Stimulated activated CD8-positive, alpha-beta memory T cell treated with anti-CD3 and anti-CD28 coated beads, Interleukin-2, amount 100 ng/mL, for 48 hours (primary cell): ENCODE results near the gene CTDNEP1.

Experiments
- DNase-seq, 2 donors: peaks; one replicate each; pipeline ENCODE4 v3.0.0-alpha.2; 2020; ENCODE audit warnings: low read depth in 2 of 2

The CTDNEP1 gene

GRCh38 chr17:7251661-7252175 is at the start of gene CTDNEP1:
Gene CTDNEP1 (minus strand): TSS chr17:7251734. CDS start chr17:7251296, 438 bp downstream.
- DNase-seq, result peak; percentile 96 to 98

DNA sequence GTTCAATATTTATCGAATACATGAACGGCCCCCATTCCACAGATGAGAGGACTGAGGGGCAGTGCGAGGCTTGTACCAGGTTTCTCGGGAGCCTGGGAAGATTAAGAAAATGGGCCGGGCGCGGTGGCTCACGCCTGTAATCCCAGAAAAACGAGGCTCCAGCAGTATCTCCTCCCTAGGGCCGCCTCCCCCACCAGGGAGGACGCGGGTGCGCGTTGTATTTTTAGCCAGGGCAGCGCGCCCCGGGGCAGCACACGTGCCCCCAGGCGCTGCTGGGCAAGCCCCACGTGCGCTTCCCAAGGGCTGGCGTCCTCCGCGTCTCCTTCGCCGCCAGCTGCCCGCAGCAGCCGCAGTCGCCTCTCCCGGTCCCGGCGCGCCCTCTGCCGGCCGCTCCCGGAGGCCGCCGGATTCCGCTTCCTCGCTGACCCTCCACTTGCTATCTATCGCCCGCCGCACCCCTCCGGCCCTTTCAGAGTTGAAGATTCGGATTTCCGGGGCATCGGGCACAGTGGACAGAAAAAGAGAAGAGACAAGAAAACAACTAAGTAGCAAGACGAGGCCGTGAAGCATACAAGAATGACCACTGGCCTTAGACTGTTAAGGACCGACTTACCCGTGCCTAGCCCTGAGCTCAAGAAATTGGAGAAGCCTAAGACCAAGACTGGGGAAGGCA is 44.8 kb upstream of the CTDNEP1 start:
- DNase-seq, result peak; percentile 70 to 73

DNA sequence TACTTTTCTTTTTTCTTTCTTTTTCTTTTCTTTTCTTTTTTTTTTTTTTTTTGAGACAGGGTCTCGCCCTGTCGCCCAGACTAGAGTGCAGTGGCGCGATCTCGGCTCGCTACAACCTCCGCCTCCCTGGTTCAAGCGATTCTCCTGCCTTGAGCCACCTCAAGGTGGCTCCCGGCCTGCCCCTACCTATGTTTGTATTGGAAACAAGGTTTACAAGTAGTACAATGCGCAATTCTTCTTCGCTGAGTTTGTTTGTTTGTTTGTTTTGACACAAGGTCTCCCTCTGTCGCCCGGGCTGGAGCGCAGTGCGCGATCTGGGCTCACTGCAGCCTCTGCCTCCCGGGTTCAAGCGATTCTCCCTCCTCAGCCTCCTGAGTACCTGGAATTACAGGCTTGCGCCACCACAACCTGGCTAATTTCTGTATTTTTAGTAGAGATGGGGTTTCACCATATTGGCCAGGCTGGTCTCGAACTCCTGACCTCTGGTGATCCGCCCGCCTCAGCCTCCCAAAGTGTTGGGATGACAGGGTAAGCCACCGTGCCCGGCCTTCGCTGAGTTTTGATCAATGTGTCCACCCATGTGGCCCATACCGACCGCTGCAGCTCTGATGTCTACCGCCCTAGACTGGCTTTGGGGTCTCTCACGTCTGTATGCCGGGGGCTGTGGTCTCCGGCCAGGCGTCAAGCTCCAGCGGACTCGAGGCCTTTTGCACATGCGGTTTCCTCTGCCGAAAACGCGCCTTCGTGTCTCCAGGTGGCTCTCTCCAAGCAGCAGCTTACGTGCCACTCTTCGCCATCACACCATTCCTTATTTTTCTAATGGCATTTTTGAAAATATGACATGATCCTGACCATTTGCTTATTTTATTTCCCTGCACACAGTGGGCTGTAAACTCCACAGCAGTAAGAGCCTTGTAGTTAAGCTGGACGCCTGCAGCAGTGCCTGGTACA is 44.0 kb upstream of the CTDNEP1 start:
- DNase-seq, result no peak

DNA sequence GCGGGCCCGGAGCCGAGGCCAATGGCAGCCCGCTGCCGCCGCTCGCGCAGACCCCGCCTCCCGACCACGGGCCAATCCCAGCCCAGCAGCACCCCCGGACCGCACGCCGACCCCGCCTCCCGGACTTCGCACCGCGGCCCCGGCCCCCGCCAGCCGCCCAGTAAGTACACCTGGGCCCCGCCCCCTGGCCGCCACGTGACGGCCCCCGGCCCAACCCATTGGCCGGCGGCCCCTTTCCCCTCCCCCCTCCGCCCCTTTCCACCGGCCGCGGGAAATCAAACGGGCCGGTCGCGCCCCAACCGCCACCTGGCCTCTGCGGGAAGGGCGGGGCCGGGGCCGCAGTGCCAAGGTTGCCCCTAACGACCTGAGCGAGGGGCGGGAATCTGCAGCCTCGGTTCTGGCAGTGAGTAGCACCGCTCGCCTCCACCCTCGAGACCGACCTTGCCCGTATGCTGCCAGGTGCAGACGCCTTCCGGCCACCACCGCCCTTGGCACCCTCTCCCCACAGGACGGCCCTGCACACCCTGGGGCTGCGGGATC is 43.1 kb upstream of the CTDNEP1 start, which contains the start of gene YBX2:
Gene YBX2 (minus strand): TSS at position 26 of the 540 bp plus-strand sequence. CDS start 139 bp downstream, outside the sequence.
- peak; percentile 72 to 79 for DNase-seq

- peak in 1 of 2 donors; percentile 15 for DNase-seq
Measured at GRCh38 chr17:7293816-7294613, 42.5 kb upstream of the CTDNEP1 start.

DNA sequence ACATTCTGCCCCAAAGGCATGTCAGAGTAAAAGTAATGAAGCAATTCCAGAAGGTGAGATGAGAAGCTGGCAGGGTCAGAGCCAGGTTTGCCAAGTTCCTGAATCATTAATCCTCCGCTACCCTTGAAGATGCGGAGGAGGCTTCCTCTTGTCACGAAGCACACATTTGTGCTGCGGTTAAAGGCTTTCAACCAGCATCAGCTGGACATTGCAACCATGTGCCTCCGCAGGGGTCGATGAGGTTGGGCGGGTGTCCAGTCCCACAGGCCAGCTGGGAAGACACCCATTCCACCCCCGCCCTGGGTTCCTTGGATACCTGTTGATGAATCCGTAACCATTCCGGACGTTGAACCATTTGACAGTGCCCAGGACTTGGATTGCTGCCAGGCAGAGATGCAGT is 41.6 kb upstream of the CTDNEP1 start:
- DNase-seq, result no peak

DNA sequence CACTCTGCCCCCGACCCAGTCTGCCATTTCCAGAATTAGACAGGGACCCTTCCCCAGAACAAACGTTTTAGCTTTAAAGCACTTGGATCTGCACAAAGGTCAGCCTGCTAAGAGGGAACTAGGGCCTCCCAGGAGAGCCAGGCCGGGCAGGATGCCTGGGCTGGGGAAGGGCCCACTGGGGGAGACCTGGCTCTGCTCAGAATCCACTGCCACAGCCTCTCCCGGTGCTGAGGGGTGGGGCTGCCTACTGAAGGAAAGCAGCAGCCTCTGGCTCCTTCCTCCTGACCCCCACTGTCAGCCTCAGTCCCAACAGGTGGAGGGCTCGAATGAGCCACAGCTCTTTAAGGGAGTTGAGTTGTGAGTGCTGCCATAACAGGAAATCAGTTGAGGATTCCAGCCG is 41.2 kb upstream of the CTDNEP1 start:
- DNase-seq, result no peak

- no peak for DNase-seq
Measured at GRCh38 chr17:7292194-7292593, 40.7 kb upstream of the CTDNEP1 start.

- no peak for DNase-seq
Measured at GRCh38 chr17:7290685-7291084, 39.2 kb upstream of the CTDNEP1 start.

- no peak for DNase-seq
Measured at GRCh38 chr17:7290166-7290565, 38.6 kb upstream of the CTDNEP1 start.

GRCh38 chr17:7289256-7290032 is 37.9 kb upstream of the CTDNEP1 start:
- no peak for DNase-seq

DNA sequence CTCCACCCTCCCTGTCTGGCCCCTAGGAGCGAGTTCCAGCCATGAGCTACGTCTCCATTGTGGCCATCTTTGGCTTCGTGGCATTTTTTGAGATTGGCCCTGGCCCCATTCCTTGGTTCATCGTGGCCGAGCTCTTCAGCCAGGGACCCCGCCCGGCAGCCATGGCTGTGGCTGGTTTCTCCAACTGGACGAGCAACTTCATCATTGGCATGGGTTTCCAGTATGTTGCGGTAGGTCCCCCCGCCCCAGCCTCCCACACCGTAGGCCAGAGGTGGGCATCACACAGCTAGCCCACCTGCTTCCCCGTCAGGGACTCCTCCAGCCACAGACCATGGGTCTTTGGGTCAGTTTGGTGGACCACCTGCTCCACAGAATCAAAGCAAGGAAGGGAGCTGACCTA is 34.1 kb upstream of the CTDNEP1 start:
- no peak for DNase-seq

- DNase-seq, result no peak
Measured at GRCh38 chr17:7284911-7285310, 33.4 kb upstream of the CTDNEP1 start.

GRCh38 chr17:7283471-7284216 is 32.1 kb upstream of the CTDNEP1 start:
- no peak for DNase-seq

- DNase-seq, result no peak
Measured at GRCh38 chr17:7282752-7283321, 31.3 kb upstream of the CTDNEP1 start.

DNA sequence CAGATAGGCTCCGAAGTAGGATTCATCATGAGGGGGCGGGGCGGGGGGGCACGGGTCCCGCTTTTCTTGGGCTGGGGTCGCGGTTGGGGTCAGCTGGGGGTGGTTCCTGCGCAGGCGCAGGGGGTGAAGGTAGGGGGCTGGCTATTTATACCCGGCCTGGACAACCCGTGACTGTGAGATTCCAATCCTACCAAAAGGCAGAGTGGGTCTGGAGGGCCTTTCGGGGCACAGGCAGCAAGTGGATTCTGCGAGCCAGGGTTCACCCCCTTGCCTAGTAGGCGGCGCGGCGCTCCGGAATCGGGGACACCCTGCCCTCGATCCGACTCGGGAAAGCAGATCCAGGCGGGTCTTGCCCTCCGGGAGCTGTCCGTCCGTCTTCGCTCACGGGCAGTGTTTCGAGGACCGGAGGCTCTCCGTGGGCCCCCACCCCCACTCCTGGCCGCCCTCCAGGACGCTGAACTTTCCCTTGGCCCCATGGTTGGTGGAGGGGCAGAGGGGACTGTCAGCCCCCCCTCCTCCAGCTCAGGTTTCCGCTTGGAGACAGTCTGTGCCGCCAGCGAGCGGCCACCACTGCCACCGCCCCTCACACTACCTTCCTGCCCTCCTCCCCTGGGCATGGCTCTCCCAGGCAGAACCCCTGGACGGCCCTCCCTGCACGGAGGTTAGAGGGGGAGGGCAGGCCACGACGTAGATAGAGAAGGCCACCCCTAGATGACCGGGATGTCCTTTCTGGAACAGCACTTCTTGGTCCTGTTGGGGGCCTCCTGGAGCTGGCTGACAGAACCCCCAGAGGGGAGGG is 30.6 kb upstream of the CTDNEP1 start:
- DNase-seq, result no peak

DNA sequence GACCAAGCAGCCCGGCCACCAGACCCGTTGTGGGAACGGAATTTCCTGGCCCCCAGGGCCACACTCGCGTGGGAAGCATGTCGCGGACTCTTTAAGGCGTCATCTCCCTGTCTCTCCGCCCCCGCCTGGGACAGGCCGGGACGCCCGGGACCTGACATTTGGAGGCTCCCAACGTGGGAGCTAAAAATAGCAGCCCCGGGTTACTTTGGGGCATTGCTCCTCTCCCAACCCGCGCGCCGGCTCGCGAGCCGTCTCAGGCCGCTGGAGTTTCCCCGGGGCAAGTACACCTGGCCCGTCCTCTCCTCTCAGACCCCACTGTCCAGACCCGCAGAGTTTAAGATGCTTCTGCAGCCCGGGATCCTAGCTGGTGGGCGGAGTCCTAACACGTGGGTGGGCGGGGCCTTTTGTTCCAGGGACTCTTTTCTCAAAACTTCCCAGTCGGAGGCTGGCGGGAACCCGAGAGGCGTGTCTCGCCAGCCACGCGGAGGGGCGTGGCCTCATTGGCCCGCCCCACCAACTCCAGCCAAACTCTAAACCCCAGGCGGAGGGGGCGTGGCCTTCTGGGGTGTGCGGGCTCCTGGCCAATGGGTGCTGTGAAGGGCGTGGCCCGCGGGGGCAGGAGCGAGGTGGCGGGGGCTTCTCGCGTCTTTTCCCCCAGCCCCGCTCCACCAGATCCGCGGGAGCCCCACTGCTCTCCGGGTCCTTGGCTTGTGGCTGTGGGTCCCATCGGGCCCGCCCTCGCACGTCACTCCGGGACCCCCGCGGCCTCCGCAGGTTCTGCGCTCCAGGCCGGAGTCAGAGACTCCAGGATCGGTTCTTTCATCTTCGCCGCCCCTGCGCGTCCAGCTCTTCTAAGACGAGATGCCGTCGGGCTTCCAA is 29.8 kb upstream of the CTDNEP1 start, which contains the start of gene SLC2A4:
Gene SLC2A4 (plus strand): TSS at position 645 of the 879 bp plus-strand sequence. CDS start 217 bp downstream, at position 862.
- DNase-seq, result peak; percentile 88 to 92
